Measurements from ENCODE around the gene H6PD.

H6PD gene

DNA sequence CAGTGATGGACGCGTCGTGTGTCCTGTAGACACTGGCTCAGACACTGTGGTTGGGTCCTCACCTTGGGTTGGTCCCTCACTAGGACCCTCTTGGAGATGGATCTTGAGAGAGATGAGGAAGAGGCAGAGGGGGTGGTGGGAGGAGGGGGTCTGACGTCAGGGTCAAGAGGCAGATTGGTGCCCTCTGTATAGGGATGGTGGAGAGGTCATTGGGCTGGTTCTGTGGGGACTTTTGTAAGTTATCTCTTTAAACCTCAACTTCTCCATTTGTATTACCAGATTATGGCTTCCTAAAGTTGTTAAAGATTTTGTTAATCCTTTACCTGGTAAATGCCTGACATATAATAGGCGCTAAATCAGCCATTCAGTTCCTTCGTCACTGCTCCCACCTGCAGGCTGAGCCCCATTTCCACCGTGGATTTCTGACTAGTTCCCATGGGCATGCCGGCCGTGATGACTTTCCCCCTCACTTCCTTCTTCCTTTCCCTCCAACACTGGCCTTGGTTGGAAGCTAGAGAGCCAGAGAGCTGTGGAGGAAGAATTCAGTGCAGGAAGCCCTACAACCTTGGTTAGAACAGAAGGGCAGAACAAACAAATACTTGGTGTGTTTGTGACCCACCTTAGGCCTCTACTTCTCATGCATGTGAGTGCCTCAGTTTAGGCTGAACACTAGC lies 8.6 kb downstream of the H6PD start:
- no peak for DNase-seq

DNA sequence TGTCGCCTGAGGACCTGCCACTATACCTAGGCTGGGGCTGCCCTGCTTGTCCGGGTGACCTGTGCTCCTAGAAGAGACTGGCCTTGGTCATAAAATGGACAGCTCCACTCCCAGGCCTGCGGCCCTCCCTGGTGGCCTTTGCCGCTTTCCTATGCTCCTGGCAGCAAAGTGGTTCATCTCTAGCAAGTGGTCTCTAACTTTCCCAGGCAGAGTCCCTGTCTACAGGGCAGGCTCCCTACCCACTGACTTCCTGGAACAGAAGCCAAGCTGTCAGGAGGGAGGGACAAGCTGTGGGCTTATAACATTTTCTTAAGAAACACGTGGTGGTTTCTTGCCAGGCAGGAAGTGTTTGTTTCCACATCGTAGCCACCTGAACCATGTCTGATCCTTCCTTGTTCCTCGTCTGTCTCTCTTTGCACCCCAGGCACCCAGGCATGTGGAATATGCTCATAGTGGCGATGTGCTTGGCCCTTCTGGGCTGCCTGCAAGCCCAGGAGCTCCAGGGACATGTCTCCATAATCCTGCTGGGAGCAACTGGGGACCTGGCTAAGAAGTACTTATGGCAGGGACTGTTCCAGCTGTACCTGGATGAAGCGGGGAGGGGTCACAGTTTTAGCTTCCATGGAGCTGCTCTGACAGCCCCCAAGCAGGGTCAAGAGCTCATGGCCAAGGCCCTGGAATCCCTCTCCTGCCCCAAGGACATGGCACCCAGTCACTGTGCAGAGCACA lies 10.1 kb downstream of the H6PD start:
- DNase-seq: no peak

DNA sequence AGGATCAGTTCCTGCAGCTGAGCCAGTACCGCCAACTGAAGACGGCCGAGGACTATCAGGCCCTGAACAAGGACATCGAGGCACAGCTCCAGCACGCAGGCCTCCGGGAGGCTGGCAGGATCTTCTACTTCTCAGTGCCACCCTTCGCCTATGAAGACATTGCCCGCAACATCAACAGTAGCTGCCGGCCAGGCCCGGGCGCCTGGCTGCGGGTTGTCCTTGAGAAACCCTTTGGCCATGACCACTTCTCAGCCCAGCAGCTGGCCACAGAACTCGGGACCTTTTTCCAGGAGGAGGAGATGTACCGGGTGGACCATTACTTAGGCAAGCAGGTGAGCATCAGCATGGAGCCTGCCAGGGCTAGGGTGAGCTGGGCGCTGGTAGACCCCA lies 10.7 kb downstream of the H6PD start:
- no peak for DNase-seq

DNA sequence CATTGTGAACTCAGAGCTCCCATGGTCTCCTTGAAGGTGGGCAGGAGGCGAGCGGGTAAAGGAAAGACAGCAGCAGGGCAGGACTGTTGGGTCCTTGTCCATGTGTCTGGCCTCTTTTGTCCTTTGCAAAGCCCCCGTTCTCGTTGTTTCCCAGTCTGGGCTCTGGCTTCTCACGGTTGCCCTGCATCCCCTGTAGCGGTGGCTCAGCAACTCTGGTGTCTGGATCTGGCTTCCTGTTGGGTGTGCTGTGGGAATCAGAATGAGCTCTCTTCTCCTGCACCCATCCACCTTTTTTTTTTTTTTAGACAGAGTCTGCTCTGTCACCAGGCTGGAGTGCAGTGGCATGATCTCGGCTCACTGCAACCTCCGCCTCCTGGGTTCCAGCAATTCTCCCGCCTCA lies 11.1 kb downstream of the H6PD start:
- no peak for DNase-seq

DNA sequence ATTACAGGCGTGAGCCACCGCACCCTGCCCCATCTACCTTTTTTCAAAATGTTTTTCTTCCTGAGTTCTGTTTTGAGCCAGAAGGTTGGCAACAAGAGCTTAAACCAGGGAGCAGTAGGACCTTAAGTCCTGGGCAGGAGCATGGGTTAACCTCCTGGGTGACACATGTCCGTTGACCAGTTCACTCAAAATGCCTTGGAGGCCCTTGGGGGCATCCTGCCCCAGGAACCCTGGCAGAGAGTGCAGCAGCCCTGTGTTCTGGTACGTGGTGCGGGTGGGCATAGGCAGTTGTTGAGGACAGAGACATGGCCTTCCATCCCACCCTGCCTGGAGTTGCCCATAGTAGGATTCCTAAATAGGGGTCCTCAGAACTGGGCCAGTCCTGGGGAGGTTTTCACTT lies 11.6 kb downstream of the H6PD start:
- DNase-seq: no peak

DNA sequence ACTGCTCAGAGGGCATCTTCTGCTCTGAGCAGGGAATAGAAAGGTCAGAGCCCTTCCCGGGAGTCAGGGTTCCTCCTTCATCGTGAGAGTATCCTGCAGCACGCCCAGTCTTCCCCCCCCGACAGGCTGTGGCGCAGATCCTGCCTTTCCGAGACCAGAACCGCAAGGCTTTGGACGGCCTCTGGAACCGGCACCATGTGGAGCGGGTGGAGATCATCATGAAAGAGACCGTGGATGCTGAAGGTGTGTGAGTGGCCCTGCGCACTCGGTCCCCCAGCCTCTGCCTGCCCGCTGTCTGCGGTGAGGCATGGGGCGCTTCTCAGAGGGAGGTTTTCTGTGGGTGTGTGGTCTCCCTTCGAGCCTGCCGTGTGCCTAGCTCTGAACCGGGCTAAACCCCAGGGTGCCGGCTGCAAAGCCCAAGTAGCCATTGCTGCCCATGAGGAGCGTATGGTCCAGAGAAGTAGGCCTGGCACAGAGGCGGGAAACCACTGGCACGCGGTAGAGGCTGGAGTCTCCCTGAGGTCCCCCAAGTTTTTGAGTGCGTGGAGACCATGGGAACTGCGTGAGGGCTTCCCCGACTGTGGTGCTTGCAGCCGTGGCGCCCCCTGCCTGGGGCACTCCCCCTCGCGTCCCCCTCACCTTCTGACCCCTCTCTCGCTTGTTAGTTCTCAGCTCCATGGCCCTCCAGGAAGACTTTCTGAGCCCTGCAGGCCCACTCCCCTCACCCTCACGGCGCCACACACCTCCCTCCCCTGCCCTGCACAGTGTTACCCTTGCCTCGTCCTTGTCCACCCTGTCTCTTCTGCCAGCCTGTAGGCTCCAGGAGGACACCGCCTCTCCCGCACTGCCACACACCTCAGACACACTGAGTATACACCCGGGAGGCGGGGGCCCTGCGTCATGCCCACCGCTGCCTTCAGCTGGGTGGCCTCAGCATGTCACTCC lies 12.5 kb downstream of the H6PD start:
- no peak for DNase-seq

DNA sequence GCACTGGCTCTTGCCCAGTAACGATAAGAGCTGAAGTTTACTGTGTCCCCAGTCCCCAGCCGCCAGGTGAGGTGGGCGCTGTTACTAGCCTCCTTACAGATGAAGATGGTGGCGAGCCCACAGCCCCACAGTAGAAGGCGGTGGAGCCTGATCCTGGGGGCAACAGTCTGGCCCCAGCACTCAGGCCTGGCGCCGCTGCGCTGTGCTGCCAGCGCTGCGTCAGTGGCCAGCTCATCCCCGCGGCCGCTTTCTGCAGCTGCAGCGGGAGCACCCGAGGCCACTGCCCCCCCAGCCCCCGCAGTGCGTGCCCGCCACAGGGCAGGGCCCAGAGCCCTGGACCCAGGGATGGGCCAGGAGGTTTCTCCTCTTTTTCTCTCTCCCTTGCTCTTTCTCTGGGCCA lies 13.3 kb downstream of the H6PD start:
- DNase-seq: no peak

DNA sequence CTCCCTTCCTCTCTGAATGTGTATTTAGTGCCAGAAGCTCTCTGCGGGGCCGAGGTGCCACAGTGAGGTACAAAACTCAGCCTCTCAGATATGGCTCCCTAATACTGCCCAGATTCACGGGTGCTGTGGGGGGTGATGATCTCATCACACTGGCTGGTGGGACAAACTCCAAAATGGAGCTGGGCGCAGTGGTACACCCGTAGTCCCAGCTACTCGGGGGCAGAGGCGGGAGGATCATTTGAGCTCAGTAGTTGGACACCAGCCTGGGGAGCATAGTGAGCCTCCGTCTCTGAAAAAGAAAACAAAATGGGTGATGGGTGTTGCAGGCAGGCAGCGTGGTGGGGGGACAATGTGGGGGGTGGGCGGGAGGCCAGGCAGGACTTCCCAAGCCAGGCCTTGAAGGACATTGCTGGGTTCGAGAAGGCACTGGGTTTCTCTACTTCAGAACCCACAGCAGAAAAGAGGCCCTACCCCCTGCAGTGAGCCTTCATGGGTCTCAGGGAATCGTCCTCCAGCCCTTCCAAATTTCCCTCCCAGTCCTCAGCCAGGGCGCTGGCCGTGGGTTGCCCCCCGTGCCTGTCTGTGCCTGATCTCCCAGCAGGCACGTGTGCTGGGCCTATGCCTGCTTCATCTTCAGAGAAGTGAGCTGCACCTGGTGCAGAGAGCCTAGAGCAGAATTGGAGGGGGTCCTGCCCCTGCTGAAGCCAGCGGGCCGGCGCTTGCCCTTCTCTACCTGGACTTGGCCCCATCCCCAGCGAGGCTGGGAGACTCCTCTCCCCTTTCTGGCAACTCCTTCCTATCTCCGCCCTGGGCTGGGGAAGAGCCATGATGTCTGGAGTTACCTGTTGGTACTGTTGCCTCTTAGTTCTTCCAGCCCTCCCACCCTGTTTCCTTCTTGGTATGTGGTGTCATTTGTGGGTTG lies 14.0 kb downstream of the H6PD start:
- no peak for DNase-seq

DNA sequence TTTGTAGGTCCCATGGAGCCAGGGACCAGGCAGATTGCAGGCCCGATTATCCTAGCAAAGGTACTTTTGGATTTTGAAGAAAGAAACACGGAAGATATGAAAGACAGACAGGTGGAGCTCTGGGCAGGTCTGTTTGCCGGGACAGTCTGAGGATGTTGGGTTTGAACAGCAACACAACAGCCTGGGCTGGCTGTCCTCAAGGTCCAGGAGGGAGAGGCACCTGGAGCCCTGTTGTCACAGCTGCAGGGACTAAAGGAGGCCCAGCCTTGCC lies 14.6 kb downstream of the H6PD start:
- DNase-seq: no peak

DNA sequence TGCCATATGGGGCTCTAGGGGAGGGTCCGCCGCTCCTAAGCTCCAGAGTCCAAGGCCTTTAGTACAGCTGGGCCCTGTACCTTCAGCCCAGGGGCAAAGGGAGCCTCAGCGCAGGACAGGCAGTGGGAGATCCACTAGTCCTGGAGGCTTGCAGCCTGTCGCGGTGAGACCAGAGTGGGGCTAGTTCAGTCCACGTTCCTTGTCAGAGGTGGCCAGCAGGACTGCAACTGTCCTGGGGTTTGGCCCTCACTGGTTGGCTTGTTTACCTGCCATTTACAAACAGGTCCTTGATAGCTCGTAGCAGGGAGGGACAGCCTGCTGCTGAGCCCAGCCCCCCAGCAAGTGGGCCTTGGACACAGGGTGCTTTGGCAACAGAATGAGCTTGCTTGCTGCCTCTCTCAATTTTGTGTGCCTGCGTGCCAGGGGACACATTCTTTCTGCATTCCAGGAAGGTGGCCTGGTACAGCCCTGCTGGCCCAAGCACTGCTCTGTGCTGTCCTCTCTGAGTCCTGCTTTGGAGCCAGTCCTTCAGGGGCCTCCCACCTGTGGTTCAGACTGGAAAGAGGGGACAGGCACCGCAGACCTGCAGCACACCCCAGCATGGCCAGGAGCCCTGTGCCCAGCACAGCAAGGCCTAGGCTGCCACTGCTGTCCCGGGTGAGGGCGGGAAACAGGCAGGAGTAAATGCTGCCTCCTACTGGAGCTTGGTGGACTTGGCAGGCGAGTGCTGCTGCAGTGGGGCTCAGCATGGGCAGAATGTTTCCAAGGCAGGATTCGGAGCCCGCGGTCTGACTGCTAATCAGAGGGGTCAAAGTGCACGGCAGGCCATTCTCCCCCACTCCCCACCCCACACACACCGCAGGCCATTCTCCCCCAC lies 15.2 kb downstream of the H6PD start:
- DNase-seq: no peak

DNA sequence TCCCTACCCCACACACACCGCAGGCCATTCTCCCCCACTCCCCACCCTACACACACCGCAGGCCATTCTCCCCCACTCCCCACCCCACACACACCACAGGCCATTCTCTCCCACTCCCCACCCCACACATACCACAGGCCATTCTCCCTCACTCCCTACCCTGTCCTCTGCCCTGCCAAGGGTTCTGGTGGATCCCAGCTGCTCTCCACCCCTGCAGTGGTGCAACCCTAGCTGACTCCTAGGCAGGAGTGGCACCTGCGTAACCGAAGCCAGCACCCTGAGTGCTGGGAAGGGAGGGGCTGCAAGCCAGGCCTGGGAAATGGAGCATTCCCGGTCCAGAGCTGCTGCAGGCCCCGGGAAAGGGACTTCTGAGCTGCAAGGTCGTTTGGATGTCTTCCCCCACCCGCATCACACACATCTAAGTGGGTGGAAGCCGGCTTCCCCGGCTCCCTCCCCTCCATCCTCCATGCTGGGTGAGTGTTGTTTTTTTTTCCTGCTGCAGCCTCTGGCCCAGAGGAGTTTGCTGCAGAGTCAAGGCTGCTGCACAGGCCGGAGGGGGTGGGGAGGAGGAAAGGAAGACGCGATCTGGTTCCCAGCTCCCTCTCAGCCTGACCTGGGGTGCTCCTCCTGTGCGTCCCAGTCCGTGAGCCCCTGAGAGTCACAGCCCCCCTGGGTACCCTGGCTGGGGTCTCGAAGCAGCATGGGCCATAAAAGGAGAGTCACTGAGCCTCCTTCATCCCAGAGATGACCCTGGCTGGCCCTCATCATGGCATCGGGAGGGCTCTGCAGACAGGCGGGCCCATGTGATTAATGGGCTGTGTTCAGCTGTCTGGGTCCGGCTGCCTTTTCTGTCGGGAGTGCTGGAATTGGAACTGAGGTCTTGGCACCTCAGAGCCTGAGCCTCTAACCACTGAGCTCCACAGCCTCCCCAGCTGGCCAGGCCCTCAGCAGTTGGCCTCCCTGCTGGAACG lies 16.1 kb downstream of the H6PD start:
- DNase-seq: no peak

DNA sequence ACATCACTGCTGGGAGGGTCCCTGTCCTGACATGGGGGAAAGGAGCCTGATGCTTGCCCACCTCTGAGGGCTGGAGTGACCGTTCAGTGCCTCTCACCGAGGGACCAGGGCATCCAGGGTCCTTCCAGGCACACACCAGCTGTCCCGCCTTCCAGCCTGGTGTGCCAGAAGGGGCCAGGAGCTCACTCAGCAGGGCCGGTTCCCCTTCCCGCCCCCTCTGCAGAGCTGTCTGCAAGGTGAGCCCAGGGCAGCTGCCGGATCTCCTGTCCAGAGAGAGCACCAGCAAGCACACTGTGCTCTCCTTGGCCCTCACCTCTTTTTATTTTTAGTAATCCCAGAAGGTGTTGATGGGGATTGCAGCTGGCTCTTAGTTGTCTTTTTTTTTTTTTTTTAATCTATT lies 16.9 kb downstream of the H6PD start:
- DNase-seq: no peak

DNA sequence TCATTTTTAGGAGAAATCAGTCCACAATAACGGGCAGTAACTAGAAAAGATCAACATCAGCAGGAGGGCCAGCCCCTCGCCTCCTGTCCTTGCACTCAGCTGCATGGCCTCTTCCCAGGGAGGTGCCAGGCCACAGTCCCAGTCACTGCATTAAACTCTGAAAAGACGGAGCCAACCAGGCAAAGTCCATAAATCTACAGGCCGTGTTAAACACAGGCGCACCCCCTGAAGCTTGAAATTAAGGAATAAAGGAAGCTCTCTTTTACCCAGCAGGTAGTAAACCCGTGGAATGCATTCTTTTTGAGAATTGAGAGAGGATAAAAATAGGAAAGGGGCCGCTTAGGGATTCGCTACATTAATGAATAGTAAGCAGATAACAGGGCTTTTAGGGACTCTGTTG lies 18.4 kb downstream of the H6PD start:
- DNase-seq: no peak

DNA sequence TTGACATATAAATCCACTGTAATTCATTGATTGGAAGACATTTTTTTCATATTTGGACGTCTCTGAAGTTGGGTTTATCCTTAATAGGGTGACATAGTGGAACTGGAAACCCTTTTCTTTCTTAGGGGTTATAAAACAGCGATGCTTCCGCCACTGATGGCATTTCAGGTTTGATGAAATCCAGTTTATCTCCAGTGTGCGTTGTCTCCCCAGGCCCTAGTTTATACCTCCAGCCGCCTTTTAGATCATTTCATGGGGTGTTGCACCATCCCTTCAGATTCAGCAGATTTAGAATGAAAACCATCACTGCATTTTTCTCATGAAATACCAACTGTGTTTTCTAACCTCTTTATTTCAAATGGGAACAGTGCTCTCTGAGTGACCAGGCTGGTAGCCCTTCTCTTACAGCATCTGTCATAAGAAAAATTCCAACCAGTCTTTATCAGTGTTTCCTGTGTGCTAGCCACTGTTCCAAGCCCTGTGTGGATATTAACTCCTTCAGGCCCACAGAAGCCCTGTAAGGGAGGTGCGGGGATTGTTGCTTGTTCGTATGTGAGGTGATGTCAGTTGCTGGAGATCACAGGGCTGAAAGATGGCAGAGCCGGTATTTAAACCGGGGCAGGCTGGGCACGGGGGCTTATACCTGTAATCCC lies 19.0 kb downstream of the H6PD start:
- DNase-seq: no peak

DNA sequence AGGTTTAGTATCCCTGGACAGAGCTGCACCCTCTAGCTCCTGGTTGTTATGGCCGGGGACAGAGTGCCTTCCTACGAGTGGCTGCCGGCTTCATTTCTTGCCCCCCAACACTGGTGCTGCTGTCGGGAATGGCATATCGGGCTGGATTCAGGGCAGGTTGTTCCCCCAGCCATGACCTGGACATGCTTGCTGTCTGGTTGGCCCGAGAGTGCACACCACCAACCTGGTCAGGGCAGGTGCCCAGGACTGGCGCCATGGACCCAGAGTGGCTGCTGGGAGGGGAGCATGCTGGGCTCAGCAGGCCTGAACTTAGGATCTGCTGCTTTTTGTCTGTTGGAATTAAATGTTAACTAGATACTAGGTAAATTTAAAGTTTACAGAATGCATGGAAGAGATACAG lies 21.8 kb downstream of the H6PD start:
- DNase-seq: no peak

DNA sequence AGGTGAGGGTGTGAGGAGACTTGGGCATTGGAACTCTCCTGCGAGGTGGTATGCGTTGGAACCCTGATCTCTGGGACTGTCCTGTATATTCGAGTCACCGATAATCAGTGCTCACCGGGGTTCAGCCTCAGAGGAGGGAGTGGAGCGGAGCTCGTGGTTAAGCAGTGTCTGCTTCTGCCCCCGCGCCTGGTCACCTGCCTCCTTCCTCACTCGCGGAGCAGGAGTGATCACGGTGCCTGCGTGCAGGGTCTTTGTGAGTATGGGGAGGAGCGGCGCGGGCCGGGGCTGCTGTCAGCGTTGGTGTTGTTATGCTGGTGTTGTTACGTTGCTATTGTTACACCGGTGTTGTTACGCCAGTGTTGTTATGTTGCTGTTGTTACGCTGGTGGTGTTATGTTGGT lies 23.3 kb downstream of the H6PD start:
- no peak for DNase-seq

DNA sequence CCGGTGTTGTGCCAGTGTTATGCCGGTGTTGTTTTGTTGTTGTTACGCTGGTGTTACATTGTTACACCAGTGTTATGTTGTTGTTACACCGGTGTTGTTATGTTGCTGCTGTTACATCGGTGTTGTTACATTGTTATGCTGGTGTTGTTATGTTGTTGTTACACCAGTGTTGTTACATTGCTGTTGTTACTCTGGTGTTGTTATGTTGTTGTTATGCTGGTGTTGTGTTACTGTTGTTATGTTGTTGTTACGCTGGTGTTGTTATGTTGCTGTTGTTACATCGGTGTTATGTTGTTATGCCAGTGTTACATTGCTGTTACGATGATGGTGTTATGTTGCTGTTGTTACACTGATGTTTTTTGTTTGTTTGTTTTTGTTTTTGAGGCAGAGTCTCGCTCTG lies 24.1 kb downstream of the H6PD start:
- no peak for DNase-seq

DNA sequence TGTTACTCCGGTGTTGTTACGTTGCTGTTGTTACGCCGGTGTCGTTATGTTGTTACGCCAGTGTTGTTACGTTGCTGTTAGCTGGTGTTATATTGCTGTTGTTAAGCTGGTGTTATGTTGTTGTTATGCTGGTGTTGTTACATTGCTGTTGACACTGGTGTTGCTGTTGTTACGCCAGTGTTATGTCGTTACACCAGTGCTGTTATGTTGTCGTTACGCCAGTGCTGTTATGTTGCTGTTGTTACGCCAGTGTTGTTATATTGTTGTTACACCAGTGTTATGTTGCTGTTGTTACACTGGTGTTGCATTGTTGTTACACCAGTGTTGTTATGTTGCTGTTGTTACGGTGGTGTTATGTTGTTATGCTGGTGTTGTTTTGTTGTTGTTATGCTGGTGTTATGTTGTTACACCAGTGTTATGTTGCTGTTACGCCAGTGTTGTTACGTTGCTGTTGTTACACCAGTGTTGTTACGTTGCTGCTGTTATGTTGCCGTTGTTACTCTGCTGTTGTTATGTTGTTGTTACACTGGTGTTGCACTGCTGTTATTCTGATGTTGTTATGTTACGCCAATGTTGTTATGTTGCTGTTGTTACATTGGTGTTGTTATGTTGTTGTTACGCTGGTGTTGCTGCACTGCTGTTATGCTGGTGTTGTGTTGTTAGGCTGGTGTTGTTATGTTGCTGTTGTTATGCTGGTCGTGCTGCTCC lies 25.6 kb downstream of the H6PD start:
- DNase-seq: no peak

DNA sequence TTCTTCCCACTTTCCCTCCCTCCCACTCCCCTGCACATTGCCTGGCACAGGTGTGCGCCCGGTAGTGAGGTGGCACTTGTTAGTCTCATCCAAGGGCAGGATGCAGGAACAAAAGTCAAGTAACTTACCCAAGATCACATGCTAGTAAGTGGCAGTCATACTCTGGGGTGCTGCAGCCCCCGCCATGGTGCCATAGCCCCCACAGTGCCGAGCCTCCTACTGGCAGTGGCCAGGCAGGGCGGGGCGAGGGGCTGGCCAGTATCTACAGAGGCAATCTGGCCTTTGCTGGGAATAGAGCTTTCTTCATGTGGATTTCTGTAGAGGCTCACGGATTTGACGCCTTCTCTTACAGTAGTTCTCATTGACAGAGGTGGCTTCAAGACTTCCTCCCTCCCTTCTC lies 26.9 kb downstream of the H6PD start:
- DNase-seq: no peak

All from SIG-M5 (cell line).